ENCODE data around the gene SFXN4.

SFXN4 gene

DNA sequence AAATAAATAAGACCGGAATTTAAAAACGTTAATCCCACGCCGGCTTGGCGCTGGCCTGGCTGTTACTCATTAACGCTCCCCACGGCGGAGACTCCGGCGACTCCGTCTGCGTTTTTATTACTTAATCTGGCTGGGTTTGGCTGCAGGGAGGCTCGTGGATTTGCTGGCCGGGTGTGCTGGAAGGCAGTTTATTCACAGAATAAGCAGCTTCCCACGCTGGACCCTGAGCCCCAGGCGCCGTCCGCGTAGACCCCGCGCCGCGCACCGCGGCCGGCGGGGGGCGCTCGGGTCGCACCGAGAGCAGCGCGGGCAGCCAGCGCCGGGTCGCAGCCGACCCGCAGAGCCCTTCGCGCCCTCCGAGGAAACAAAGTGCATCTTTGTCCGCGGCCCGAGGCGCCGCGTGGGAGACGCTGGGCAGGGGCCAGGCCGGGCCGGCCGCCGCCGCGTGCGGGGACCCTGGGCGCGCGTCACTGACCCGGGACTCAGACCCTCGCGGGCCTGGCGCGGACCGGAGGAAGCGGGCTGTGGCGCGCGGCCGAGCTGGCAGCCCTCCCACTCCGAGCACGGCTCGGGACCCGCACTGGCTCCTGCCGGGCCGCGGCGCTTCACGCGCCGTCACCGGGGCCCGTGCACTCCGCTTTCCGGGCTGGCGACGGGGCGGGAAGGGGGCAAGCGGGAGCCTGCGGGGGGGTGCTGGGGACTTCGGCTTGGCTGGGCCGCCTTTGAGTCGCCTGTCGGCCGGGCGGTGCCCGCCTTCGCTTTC, 41.3 kb upstream of the SFXN4 start:
- TF ChIP-seq POLR2AphosphoS5 (IDR thresholded peaks at IDR 0.05; ENCODE audit: low read depth, low read length) (no peak), TAF1 (IDR thresholded peaks at IDR 0.05; ENCODE audit: borderline replicate concordance, insufficient read depth, low read length) (no peak), SIN3A (IDR thresholded peaks at IDR 0.05; ENCODE audit: borderline replicate concordance, insufficient read depth, low read length) (no peak), FOXP2 (optimal IDR thresholded peaks at IDR 0.05; ENCODE audit: borderline replicate concordance, extremely low read depth, extremely low read length, insufficient read depth) (no peak)
- TF ChIP-seq, protein P1, sequence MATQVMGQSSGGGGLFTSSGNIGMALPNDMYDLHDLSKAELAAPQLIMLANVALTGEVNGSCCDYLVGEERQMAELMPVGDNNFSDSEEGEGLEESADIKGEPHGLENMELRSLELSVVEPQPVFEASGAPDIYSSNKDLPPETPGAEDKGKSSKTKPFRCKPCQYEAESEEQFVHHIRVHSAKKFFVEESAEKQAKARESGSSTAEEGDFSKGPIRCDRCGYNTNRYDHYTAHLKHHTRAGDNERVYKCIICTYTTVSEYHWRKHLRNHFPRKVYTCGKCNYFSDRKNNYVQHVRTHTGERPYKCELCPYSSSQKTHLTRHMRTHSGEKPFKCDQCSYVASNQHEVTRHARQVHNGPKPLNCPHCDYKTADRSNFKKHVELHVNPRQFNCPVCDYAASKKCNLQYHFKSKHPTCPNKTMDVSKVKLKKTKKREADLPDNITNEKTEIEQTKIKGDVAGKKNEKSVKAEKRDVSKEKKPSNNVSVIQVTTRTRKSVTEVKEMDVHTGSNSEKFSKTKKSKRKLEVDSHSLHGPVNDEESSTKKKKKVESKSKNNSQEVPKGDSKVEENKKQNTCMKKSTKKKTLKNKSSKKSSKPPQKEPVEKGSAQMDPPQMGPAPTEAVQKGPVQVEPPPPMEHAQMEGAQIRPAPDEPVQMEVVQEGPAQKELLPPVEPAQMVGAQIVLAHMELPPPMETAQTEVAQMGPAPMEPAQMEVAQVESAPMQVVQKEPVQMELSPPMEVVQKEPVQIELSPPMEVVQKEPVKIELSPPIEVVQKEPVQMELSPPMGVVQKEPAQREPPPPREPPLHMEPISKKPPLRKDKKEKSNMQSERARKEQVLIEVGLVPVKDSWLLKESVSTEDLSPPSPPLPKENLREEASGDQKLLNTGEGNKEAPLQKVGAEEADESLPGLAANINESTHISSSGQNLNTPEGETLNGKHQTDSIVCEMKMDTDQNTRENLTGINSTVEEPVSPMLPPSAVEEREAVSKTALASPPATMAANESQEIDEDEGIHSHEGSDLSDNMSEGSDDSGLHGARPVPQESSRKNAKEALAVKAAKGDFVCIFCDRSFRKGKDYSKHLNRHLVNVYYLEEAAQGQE (IDR thresholded peaks at IDR 0.05; ENCODE audit: insufficient read depth in 1 of 2, low read depth in 2 of 2, low read length in 2 of 2), result no peak

DNA sequence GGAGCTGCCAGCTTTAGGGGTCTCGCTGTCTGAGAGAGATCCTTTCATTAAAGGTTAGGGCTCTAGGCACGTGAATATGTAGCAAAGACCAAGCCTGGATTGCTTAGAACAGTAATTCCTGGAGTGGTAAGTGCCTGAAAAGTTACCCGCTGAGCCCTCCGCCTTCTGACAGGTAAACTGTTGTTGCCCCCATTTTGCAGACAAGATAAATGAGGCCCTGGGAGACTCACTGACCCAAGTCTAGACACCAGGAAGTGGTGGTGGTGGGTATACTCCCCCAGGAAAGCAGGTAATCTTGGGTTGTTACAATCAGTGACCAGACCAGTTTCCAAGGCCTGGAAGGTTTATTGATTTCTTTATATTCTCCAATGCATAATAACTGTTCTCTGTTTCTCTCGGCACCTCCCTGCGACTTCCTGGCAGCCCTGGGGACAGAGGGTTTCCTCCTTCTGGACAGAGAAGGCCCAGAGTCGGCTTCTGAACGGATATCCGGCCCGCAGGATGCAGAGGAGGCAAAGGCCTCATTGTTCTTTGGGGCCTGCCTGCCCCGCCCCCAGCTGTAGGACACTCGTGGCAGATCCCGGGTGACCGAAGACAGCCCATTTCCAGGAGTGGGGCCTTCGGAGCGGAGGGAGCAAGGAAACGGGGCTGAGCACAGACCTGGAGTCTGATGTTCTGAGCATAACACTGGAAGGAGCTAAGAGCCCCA, 40.5 kb upstream of the SFXN4 start:
- TF ChIP-seq, protein P1 (IDR thresholded peaks at IDR 0.05; ENCODE audit: insufficient read depth in 1 of 2, low read depth in 2 of 2, low read length in 2 of 2), result no peak
- 0 out of 2 replicates have a peak, but pooled peaks have one; percentile 27 for TF ChIP-seq SIN3A (IDR thresholded peaks at IDR 0.05; ENCODE audit: borderline replicate concordance, insufficient read depth, low read length)

DNA sequence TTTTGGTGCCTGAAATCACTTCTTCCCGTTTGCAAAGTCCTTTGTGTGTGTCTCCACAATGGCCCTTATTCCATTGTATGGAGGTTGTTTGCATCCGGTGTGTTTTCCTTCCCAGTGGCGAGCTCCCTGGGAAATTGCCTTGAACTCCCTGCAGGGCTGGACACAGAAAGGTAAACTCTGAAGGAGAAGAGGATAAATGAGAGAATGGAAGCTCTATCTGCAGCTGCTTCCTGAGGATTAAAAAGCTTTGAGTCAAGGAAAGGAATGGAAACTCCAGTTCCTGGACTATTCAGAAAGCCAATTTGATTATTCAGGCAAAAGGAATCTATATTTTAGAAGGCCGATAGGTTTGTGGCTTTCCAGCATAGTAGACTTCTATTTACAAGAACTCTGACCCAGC, 37.5 kb upstream of the SFXN4 start:
- TF ChIP-seq SIN3A (IDR thresholded peaks at IDR 0.05; ENCODE audit: borderline replicate concordance, insufficient read depth, low read length) (no peak), FOXP2 (optimal IDR thresholded peaks at IDR 0.05; ENCODE audit: borderline replicate concordance, extremely low read depth, extremely low read length, insufficient read depth) (no peak)

DNA sequence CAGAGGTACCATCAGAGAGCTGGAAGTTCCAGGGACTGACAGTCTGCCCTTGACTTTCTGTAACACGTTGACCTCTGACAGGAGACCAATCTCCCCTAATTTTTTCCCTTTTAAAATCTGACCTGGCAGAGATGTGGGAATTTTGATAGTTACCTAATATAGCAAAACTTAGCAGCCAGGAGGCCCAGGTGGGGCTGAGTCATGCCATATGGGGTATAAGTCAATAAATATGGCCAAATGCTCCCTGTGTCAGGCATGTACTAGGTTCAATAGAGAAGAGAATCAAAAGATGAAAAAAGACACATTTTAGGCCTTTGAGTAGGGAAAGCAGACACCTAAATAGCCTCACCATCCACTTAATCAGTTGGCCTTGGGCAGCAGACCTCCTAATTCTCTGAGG, 35.7 kb upstream of the SFXN4 start:
- TF ChIP-seq SIN3A (IDR thresholded peaks at IDR 0.05; ENCODE audit: borderline replicate concordance, insufficient read depth, low read length), result no peak
- TF ChIP-seq, protein P1 (IDR thresholded peaks at IDR 0.05; ENCODE audit: insufficient read depth in 1 of 2, low read depth in 2 of 2, low read length in 2 of 2), result no peak
- no peak for TF ChIP-seq TAF1 (IDR thresholded peaks at IDR 0.05; ENCODE audit: borderline replicate concordance, insufficient read depth, low read length)
- no peak for TF ChIP-seq POLR2AphosphoS5 (IDR thresholded peaks at IDR 0.05; ENCODE audit: low read depth, low read length)
- TF ChIP-seq FOXP2 (optimal IDR thresholded peaks at IDR 0.05; ENCODE audit: borderline replicate concordance, extremely low read depth, extremely low read length, insufficient read depth), result no peak

DNA sequence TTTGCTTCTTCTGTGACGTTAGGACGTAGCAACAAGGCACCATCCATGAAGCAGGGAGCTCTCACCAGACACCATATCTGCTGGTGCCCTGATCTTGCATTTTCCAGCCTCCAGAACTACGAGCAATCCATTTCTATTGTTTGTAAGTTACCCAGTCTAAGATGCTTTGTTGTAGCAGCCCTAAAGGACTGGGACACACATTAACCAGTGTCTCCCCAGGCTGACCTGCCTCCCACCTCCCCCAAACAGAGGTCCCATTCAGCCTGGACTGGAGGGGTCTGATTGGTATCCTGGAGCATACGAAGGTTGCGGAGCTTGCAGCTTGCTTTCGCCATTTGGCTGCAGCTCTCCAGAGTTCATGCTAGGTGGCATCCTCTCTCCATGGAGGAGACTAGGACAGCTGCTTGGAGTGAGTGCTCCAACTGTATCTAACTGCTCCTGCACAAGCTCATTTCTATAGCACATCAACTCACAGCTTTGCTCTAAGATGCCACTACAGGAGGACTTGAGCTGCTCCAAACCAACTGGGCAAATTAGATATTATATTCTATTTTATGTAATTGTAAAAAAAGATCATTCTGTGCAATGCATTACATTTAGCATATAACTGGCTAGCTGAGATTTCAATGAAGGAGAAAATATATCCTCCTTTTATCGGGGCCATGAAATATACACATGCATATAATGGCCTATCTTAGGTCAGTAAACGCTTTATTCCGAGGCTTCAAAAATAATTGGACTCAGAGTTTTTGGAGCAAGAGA, 33.9 kb upstream of the SFXN4 start:
- TF ChIP-seq, protein P1 (IDR thresholded peaks at IDR 0.05; ENCODE audit: insufficient read depth in 1 of 2, low read depth in 2 of 2, low read length in 2 of 2), result no peak
- TF ChIP-seq TAF1 (IDR thresholded peaks at IDR 0.05; ENCODE audit: borderline replicate concordance, insufficient read depth, low read length) (no peak), FOXP2 (optimal IDR thresholded peaks at IDR 0.05; ENCODE audit: borderline replicate concordance, extremely low read depth, extremely low read length, insufficient read depth) (no peak), SIN3A (IDR thresholded peaks at IDR 0.05; ENCODE audit: borderline replicate concordance, insufficient read depth, low read length) (no peak), POLR2AphosphoS5 (IDR thresholded peaks at IDR 0.05; ENCODE audit: low read depth, low read length) (no peak)

All from PFSK-1 (cell line).